IMR-90 (cell line): ENCODE data around the gene NOS3. TPM values are rescaled to one million over a fixed set of nuclear protein-coding genes. Genes with fewer than 3 reads are reported as not detected.

ENCODE experiments used
- ATAC-seq: fragments of 200-7000 bp; cut with Tn5 transposase; 2 replicates; pipeline ENCODE4 v1.9.1; 2020; ENCODE audit warnings: low read depth, mild to moderate bottlenecking, moderate library complexity
- BruUV-seq: library from RNA; stranded (reverse); fragments of 400-500 nt; replicated peaks from 2 replicates; lab custom pipeline; 2021; lab: Mats Ljungman, UMichigan
- CTCF ChIA-PET: fragments of 300-600 bp; formaldehyde crosslinking; extraction: SDS; loops from one replicate; lab custom pipeline; 2021; ENCODE audit warnings: antibody characterized with exemption; lab: Yijun Ruan, JAX
- POLR2A ChIA-PET: fragments of 300-600 bp; sonication (Branson Sonifier 250); formaldehyde crosslinking; loops from one replicate; lab custom pipeline; 2022; ENCODE audit warnings: antibody characterized with exemption; ENCODE audit not compliant: unreplicated experiment; lab: Charles Lee
- DNase-seq: peaks from one replicate; pipeline ENCODE4 v3.0.0; 2013
- H2AFZ ChIP-seq: replicated peaks from 2 replicates; pipeline ENCODE3; 2013; ENCODE audit warnings: low read length, mild to moderate bottlenecking; ENCODE audit not compliant: poor library complexity
- H2AK5ac ChIP-seq: 2 replicates; pipeline ENCODE4 v1.6.1; 2013; ENCODE audit warnings: low read depth, low read length, inconsistent platforms
- H2AK9ac ChIP-seq: replicated peaks from 2 replicates; pipeline ENCODE3; 2013; ENCODE audit warnings: mild to moderate bottlenecking, low read depth, low read length, moderate library complexity; ENCODE audit not compliant: poor library complexity
- H2BK120ac ChIP-seq: 2 replicates; pipeline ENCODE4 v1.6.1; 2013; ENCODE audit warnings: low read depth, low read length, inconsistent platforms
- H2BK15ac ChIP-seq: 3 replicates; pipeline ENCODE4 v1.6.1; 2013; ENCODE audit warnings: low read depth, low read length, inconsistent platforms
- H2BK20ac ChIP-seq: 2 replicates; pipeline ENCODE4 v1.6.1; 2013; ENCODE audit warnings: low read depth, mild to moderate bottlenecking, inconsistent platforms, low read length, moderate library complexity
- H2BK5ac ChIP-seq: 2 replicates; pipeline ENCODE4 v1.6.1; 2013; ENCODE audit warnings: mild to moderate bottlenecking, low read depth, low read length, inconsistent platforms; ENCODE audit not compliant: poor library complexity, severe bottlenecking
- H3K14ac ChIP-seq: replicated peaks from 2 replicates; pipeline ENCODE4 v1.6.1; 2013; ENCODE audit warnings: low read depth, low read length, inconsistent platforms
- H3K18ac ChIP-seq: 2 replicates; pipeline ENCODE4 v1.6.1; 2013; ENCODE audit warnings: low read depth, low read length, control low read depth
- H3K23ac ChIP-seq: 2 replicates; pipeline ENCODE4 v1.6.1; 2013; ENCODE audit warnings: low read depth, low read length, inconsistent platforms
- H3K27ac ChIP-seq: 2 replicates; pipeline ENCODE4 v1.5.1; 2013; ENCODE audit warnings: mild to moderate bottlenecking, control low read depth, low read length; ENCODE audit not compliant: insufficient read depth
- H3K27me3 ChIP-seq: 2 replicates; pipeline ENCODE4 v1.6.1; 2013; ENCODE audit warnings: low read length; ENCODE audit not compliant: control insufficient read depth, insufficient read depth
- H3K36me3 ChIP-seq: 2 replicates; pipeline ENCODE4 v1.6.1; 2013; ENCODE audit warnings: low read length, mixed read lengths; ENCODE audit not compliant: control insufficient read depth, insufficient read depth
- H3K4ac ChIP-seq: 2 replicates; pipeline ENCODE4 v1.6.1; 2013; ENCODE audit warnings: low read depth, low read length, inconsistent platforms
- H3K4me1 ChIP-seq: 2 replicates; pipeline ENCODE4 v1.6.1; 2013; ENCODE audit warnings: low read length, mixed read lengths; ENCODE audit not compliant: control insufficient read depth, insufficient read depth
- H3K4me2 ChIP-seq: 2 replicates; pipeline ENCODE4 v1.6.1; 2013; ENCODE audit warnings: low read depth, mild to moderate bottlenecking, control low read depth, low read length, moderate library complexity
- H3K4me3 ChIP-seq: 2 replicates; pipeline ENCODE4 v1.5.1; 2013; ENCODE audit warnings: low read depth, mild to moderate bottlenecking, control low read depth, low read length, moderate library complexity; ENCODE audit not compliant: insufficient read depth
- H3K56ac ChIP-seq: 2 replicates; pipeline ENCODE4 v1.6.1; 2013; ENCODE audit warnings: low read length, inconsistent platforms; ENCODE audit not compliant: insufficient read depth; ENCODE audit errors: extremely low read depth
- H3K79me1 ChIP-seq, 2 experiments: 2 replicates each; pipeline ENCODE4 v1.6.1; 2013; ENCODE audit warnings: low read length in 2 of 2, inconsistent platforms in 1 of 2, low read depth in 1 of 2
- H3K9ac ChIP-seq: 2 replicates; pipeline ENCODE4 v1.6.1; 2013; ENCODE audit warnings: low read depth, low read length, control low read depth
- H3K9me1 ChIP-seq: 2 replicates; pipeline ENCODE4 v1.6.1; 2013; ENCODE audit warnings: low read length, inconsistent platforms; ENCODE audit not compliant: insufficient read depth
- H3K9me3 ChIP-seq: 2 replicates; pipeline ENCODE4 v1.6.1; 2013; ENCODE audit warnings: low read length; ENCODE audit not compliant: control insufficient read depth, insufficient read depth
- H4K20me1 ChIP-seq: 2 replicates; pipeline ENCODE4 v1.6.1; 2013; ENCODE audit warnings: low read length, inconsistent platforms; ENCODE audit not compliant: insufficient read depth
- H4K5ac ChIP-seq: 2 replicates; pipeline ENCODE4 v1.6.1; 2013; ENCODE audit warnings: mild to moderate bottlenecking, low read depth, low read length, control low read depth
- H4K8ac ChIP-seq, 2 experiments: 2 replicates each; pipeline ENCODE4 v1.6.1; 2013; ENCODE audit warnings: low read depth in 2 of 2, low read length in 2 of 2, control low read depth in 1 of 2, inconsistent platforms in 1 of 2
- H4K91ac ChIP-seq: 2 replicates; pipeline ENCODE4 v1.6.1; 2013; ENCODE audit warnings: low read depth, low read length, inconsistent platforms; ENCODE audit not compliant: insufficient read depth
- CEBPB ChIP-seq: IDR thresholded peaks from 2 replicates; pipeline ENCODE4 v1.6.1; 2012; ENCODE audit warnings: low read depth, low read length, improper control_type of control experiment
- CHD1 ChIP-seq: IDR thresholded peaks from 2 replicates; pipeline ENCODE4 v1.6.1; 2012; ENCODE audit warnings: low read depth, low read length, improper control_type of control experiment
- ELK1 ChIP-seq: fragments of 150-350 bp; IDR thresholded peaks from 2 replicates; pipeline ENCODE4 v1.6.1; 2016; ENCODE audit warnings: low read depth, mild to moderate bottlenecking, low read length, moderate library complexity, borderline replicate concordance
- FOS ChIP-seq: fragments of 150-350 bp; IDR thresholded peaks from 2 replicates; pipeline ENCODE4 v1.6.1; 2016; ENCODE audit warnings: low read depth, low read length
- MAFK ChIP-seq: IDR thresholded peaks from 2 replicates; pipeline ENCODE4 v1.6.1; 2012; ENCODE audit warnings: low read depth, low read length, improper control_type of control experiment
- MAZ ChIP-seq: IDR thresholded peaks from 2 replicates; pipeline ENCODE4 v1.6.1; 2012; ENCODE audit warnings: low read depth, mild to moderate bottlenecking, low read length, improper control_type of control experiment, moderate library complexity, borderline replicate concordance
- MXI1 ChIP-seq: IDR thresholded peaks from 2 replicates; pipeline ENCODE4 v1.6.1; 2012; ENCODE audit warnings: low read depth, mild to moderate bottlenecking, low read length, moderate library complexity, borderline replicate concordance
- NFE2L2 ChIP-seq: fragments of 150-350 bp; IDR thresholded peaks from 2 replicates; pipeline ENCODE4 v1.6.1; 2016; ENCODE audit warnings: low read depth, mild to moderate bottlenecking, low read length
- POLR2A ChIP-seq: IDR thresholded peaks from 2 replicates; pipeline ENCODE4 v1.6.1; 2012; ENCODE audit warnings: mild to moderate bottlenecking, low read depth, low read length
- RAD21 ChIP-seq: IDR thresholded peaks from 2 replicates; pipeline ENCODE4 v1.6.1; 2012; ENCODE audit warnings: low read length, improper control_type of control experiment
- RCOR1 ChIP-seq: IDR thresholded peaks from 2 replicates; pipeline ENCODE4 v1.6.1; 2012; ENCODE audit warnings: mild to moderate bottlenecking, low read length, improper control_type of control experiment; ENCODE audit not compliant: insufficient replicate concordance
- RFX5 ChIP-seq: IDR thresholded peaks from 2 replicates; pipeline ENCODE4 v1.8.0; 2012; ENCODE audit warnings: low read depth, mild to moderate bottlenecking, low read length, moderate library complexity
- SMC3 ChIP-seq: fragments of 150-350 bp; IDR thresholded peaks from 2 replicates; pipeline ENCODE4 v1.6.1; 2016; ENCODE audit warnings: low read depth, mild to moderate bottlenecking, antibody characterized with exemption, low read length, moderate library complexity
- USF2 ChIP-seq: fragments of 150-350 bp; IDR thresholded peaks from 2 replicates; pipeline ENCODE4 v1.6.1; 2017; ENCODE audit warnings: mild to moderate bottlenecking, antibody characterized with exemption, low read length, low read depth
- WGBS, 2 experiments: methylation state at CpG; one replicate each; pipeline versions ENCODE4 v1.1.5 to v1.1.7; 2013; ENCODE audit warnings: missing lambda C conversion rate in 2 of 2; ENCODE audit not compliant: insufficient read length in 1 of 2; ENCODE audit errors: extremely low coverage in 2 of 2; 5-methylcytosine and 5-hydroxymethylcytosine counted together
- dilution Hi-C: fragments of 300-500 bp; cut with HindIII; formaldehyde crosslinking; loops from one replicate; pipeline ENCODE4 v1.14.3; 2018; ENCODE audit warnings: low sequenced_read_pairs; ENCODE audit not compliant: unreplicated experiment
- in situ Hi-C: fragments of 300-500 bp; cut with MboI; formaldehyde crosslinking; loops from 3 replicates; pipeline ENCODE4 v1.14.3; 2019; ENCODE audit warnings: low sequenced_read_pairs, inconsistent platforms, mixed read lengths
- intact Hi-C: fragments of 100-400 bp; cut with micrococcal nuclease; formaldehyde crosslinking; loops from 2 replicates; pipeline ENCODE4 v1.10.0; 2022
- polyA plus RNA-seq, 3 experiments: library from polyadenylated mRNA; depleted of rRNA; stranded (reverse); fragments of >200 nt; gene quantifications; 2 replicates each; pipeline ENCODE4 v1.2.3, GENCODE V29; 2012; ENCODE audit warnings: low replicate concordance in 1 of 3
- total RNA-seq: library from RNA; depleted of rRNA; stranded (reverse); fragments of >200 nt; gene quantifications from 2 replicates; pipeline ENCODE4 v1.2.3, GENCODE V29; 2012

The NOS3 gene
- total and polyA plus RNA-seq, 2 of the 4 experiments (the other 2 are of a cell fraction): 0.72 to 2.0 TPM

- peak overlapping the region; percentile 95 for H2BK5ac ChIP-seq
- no peak overlapping the region for H2BK20ac ChIP-seq
- H3K14ac ChIP-seq: peak overlapping the region; percentile 60; the same call in 1 of the 2 replicates
- peak overlapping the region; percentile 84 for H3K9ac ChIP-seq
- H3K4ac ChIP-seq: peak overlapping the region; percentile 89
- no peak overlapping the region for H2BK15ac ChIP-seq
- H2AK5ac ChIP-seq: peak overlapping the region; percentile 96
- H3K4me3 ChIP-seq: peak overlapping the region; percentile 7; the same call in 1 of the 2 replicates
- 48% methylated on average over 10 of the region's 33 CpGs; no CpG with 5 or more reads in 1 of the 2 experiments for WGBS, 2 experiments
- ChIA-PET CTCF (no interaction called here), POLR2A (interaction anchor here (0.6 kb wide), 1 partner anchor 16 kb away, joined by 5 read pairs; no protein-coding TSS in a partner anchor)
- peak overlapping the region; percentile 90; the same call in 1 of the 2 replicates for H3K23ac ChIP-seq
- no peaks in the 10 kb centered on the region for H3K27me3 ChIP-seq
- no peak for ATAC-seq
- H2AFZ ChIP-seq: peak overlapping the region; percentile 60
- H4K8ac ChIP-seq: peak overlapping the region; percentile 35 to 65
- H3K79me1 ChIP-seq: peaks cover 28 to 70% of the 10 kb centered on the region in 2 experiments
- peaks cover 12% of the 10 kb centered on the region; the same call in 1 of the 2 replicates for H3K9me1 ChIP-seq
- no peaks in the 10 kb centered on the region for H3K9me3 ChIP-seq
- intact Hi-C loops: no loop called here
- DNase-seq: no peak
- no TSS peak for BruUV-seq
- H4K5ac ChIP-seq: no peak overlapping the region
- no peak overlapping the region; the same call in 1 of the 2 replicates for H3K18ac ChIP-seq
- peak overlapping the region; percentile 99; the same call in 1 of the 2 replicates for H3K4me2 ChIP-seq
- H4K91ac ChIP-seq: no peak overlapping the region; the same call in none of the 2 replicates
- peak overlapping the region; percentile 97 for H3K27ac ChIP-seq
- peaks cover 43% of the 10 kb centered on the region for H3K4me1 ChIP-seq
- no peak overlapping the region for H3K56ac ChIP-seq
- in situ Hi-C loops: no loop called here
- dilution Hi-C loops: no loop called here
- peaks cover 32% of the 10 kb centered on the region for H4K20me1 ChIP-seq
- H2AK9ac ChIP-seq: peak overlapping the region; percentile 100
- H2BK120ac ChIP-seq: peak overlapping the region; percentile 56
- peaks cover 21% of the 10 kb centered on the region for H3K36me3 ChIP-seq
- TF ChIP-seq CHD1 (no peak), MAFK (no peak), NFE2L2 (no peak), ELK1 (no peak), CEBPB (no peak), MXI1 (no peak), RFX5 (no peak), RCOR1 (no peak), RAD21 (no peak), USF2 (no peak), FOS (no peak), SMC3 (no peak), MAZ (no peak), POLR2A (no peak)
Measured at GRCh38 chr7:151061213-151062110, 70.6 kb downstream of the NOS3 start.
